Ishikawa (cell line): Measurements from ENCODE around the gene PHLDA2.

ENCODE experiments used
- CEBPB ChIP-seq: IDR thresholded peaks from 2 replicates; pipeline ENCODE4 v1.6.1; 2012
- CREB1 ChIP-seq: IDR thresholded peaks from 2 replicates; pipeline ENCODE4 v1.6.1; 2012; ENCODE audit warnings: low read depth
- EGR1 ChIP-seq: IDR thresholded peaks from 2 replicates; pipeline ENCODE4 v1.6.1; 2012
- EP300 ChIP-seq: IDR thresholded peaks from 2 replicates; pipeline ENCODE4 v1.6.1; 2012; ENCODE audit warnings: borderline replicate concordance
- FOXM1 ChIP-seq: IDR thresholded peaks from 2 replicates; pipeline ENCODE4 v1.6.1; 2012; ENCODE audit warnings: low read depth, borderline replicate concordance
- MAX ChIP-seq: IDR thresholded peaks from 2 replicates; pipeline ENCODE4 v1.6.1; 2012
- NFIC ChIP-seq: IDR thresholded peaks from 2 replicates; pipeline ENCODE4 v1.6.1; 2012
- RAD21 ChIP-seq: IDR thresholded peaks from 2 replicates; pipeline ENCODE4 v1.6.1; 2012; ENCODE audit warnings: low read depth
- REST ChIP-seq: IDR thresholded peaks from 2 replicates; pipeline ENCODE4 v1.6.1; 2012; ENCODE audit warnings: low read depth, mild to moderate bottlenecking
- TAF1 ChIP-seq: IDR thresholded peaks from 2 replicates; pipeline ENCODE4 v1.6.1; 2012; ENCODE audit warnings: low read depth, mild to moderate bottlenecking
- TCF12 ChIP-seq: IDR thresholded peaks from 2 replicates; pipeline ENCODE4 v1.6.1; 2012; ENCODE audit warnings: low read depth
- TEAD4 ChIP-seq: IDR thresholded peaks from 2 replicates; pipeline ENCODE4 v1.6.1; 2012
- USF1 ChIP-seq: IDR thresholded peaks from 2 replicates; pipeline ENCODE4 v1.6.1; 2012
- YY1 ChIP-seq: IDR thresholded peaks from 2 replicates; pipeline ENCODE4 v1.6.1; 2012; ENCODE audit warnings: low read depth
- ZBTB7A ChIP-seq: IDR thresholded peaks from 2 replicates; pipeline ENCODE4 v1.6.1; 2012; ENCODE audit warnings: low read depth

Gene PHLDA2

GRCh38 chr11:2882396-2883110 lies 46.7 kb downstream of the PHLDA2 start:
- no peak for TF ChIP-seq TAF1
- no peak for TF ChIP-seq USF1
- no peak for TF ChIP-seq TCF12
- no peak for TF ChIP-seq ZBTB7A
- no peak for TF ChIP-seq NFIC
- no peak for TF ChIP-seq MAX
- no peak for TF ChIP-seq FOXM1
- TF ChIP-seq CEBPB: no peak
- TF ChIP-seq TEAD4: no peak
- no peak for TF ChIP-seq CREB1
- no peak for TF ChIP-seq RAD21
- TF ChIP-seq YY1: no peak
- no peak for TF ChIP-seq EGR1
- no peak for TF ChIP-seq REST
- TF ChIP-seq EP300: no peak

- no peak for TF ChIP-seq RAD21
- TF ChIP-seq USF1: no peak
- no peak for TF ChIP-seq CEBPB
- TF ChIP-seq CREB1: no peak
- no peak for TF ChIP-seq YY1
- TF ChIP-seq MAX: no peak
- TF ChIP-seq FOXM1: no peak
- no peak for TF ChIP-seq REST
- TF ChIP-seq EGR1: no peak
- TF ChIP-seq NFIC: no peak
- no peak for TF ChIP-seq TCF12
- TF ChIP-seq EP300: no peak
- TF ChIP-seq ZBTB7A: no peak
- no peak for TF ChIP-seq TAF1
Observed at GRCh38 chr11:2881981-2882375, 47.2 kb downstream of the PHLDA2 start.

GRCh38 chr11:2881076-2881980 lies 47.9 kb downstream of the PHLDA2 start:
- TF ChIP-seq CEBPB (no peak), CREB1 (no peak), YY1 (no peak), EGR1 (no peak), REST (no peak), MAX (no peak), TEAD4 (no peak), ZBTB7A (no peak), FOXM1 (no peak), USF1 (no peak), NFIC (no peak), TCF12 (no peak)
